Thyroid gland (tissue), 4 donors: Measurements from ENCODE around the gene L1TD1. TPM values are rescaled to one million over a fixed set of nuclear protein-coding genes. Genes with fewer than 3 reads are reported as not detected.
"Not testable (repeated sequence)": the region's sequence is repeated elsewhere in the genome, so short reads cannot be mapped to it uniquely, and the experiment has no call there.

Experiments
- DNase-seq, 2 donors: peaks; one replicate each; pipeline ENCODE4 v3.0.0-alpha.2; 2019
- H3K27ac ChIP-seq, 3 donors: fragments of 200-600 bp; sonication (generic); 1 replicate in 2 of 3; 2 replicates in 1 of 3; pipeline ENCODE4 v1.5.1; 2016 to 2019; ENCODE audit warnings: mild to moderate bottlenecking in 1 of 3, moderate library complexity in 1 of 3
- H3K27me3 ChIP-seq: fragments of 200-600 bp; sonication (generic); one replicate; pipeline ENCODE4 v1.5.1; 2019
- H3K36me3 ChIP-seq, 2 donors: fragments of 200-600 bp; sonication (generic); one replicate each; pipeline ENCODE4 v1.5.1; 2016 to 2019
- H3K4me1 ChIP-seq, 2 donors: fragments of 200-600 bp; sonication (generic); one replicate each; pipeline ENCODE4 v1.5.1; 2017 to 2019
- H3K4me3 ChIP-seq, 3 donors: fragments of 200-600 bp; sonication (generic); replicated peaks in 1 of 3; 1 replicate in 2 of 3; 2 replicates in 1 of 3; pipeline ENCODE4 v1.5.1; 2016; ENCODE audit warnings: mild to moderate bottlenecking in 1 of 3
- H3K9me3 ChIP-seq: fragments of 200-600 bp; sonication (generic); one replicate; pipeline ENCODE4 v1.5.1; 2017
- POLR2A ChIP-seq, 2 donors: fragments of 450-650 bp; IDR thresholded peaks; one replicate each; pipeline ENCODE4 v1.6.1; 2017; ENCODE audit warnings: antibody characterized with exemption in 2 of 2, mild to moderate bottlenecking in 2 of 2, moderate library complexity in 1 of 2
- WGBS, 2 donors: methylation state at CpG; one replicate each; pipeline ENCODE4 v1.1.5; 2017; 5-methylcytosine and 5-hydroxymethylcytosine counted together
- intact Hi-C: fragments of 100-400 bp; cut with DNase I; formaldehyde crosslinking; loops from one replicate; pipeline ENCODE4 v1.15.1; 2023
- total RNA-seq, 4 donors: library from RNA; depleted of rRNA; stranded (reverse); fragments of >200 nt; gene quantifications; one replicate each; pipeline ENCODE4 v1.2.3, GENCODE V29; 2016
- TF ChIP-seq, protein P1 (sequence below), 6 experiments: fragments of 200-600 bp in 3 of 6; fragments of 450-650 bp in 3 of 6; sonication (generic) in 3 of 6; IDR thresholded peaks; one replicate each; pipeline ENCODE4 v1.5.1; 2016 to 2019; ENCODE audit warnings: antibody characterized with exemption in 6 of 6, mild to moderate bottlenecking in 2 of 6, inconsistent platforms in 1 of 6, moderate library complexity in 1 of 6

The L1TD1 gene
- total RNA-seq, 4 donors from 2014 or later = 0.11 to 1.1 (median 0.60) TPM

DNA sequence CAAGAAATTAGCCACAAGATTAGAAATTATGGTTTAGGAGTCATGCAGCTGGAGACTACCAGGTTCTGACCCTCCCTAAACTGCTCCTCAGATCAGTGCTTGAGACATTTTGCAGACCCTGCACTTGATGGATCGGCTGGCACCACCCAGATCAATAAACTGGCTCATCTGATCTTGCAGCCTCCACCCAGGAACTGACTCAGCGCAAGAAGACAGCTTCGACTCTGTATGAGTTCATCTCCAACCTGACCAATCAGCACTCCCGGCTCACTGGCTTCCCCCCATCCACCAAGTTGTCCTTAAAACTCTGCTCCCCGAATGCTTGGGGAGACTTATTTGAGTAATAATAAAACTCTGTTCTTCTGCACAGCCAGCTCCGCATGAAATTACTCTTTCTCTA lies 40.0 kb downstream of the L1TD1 start:
- no peak for DNase-seq
- TF ChIP-seq, protein P1, sequence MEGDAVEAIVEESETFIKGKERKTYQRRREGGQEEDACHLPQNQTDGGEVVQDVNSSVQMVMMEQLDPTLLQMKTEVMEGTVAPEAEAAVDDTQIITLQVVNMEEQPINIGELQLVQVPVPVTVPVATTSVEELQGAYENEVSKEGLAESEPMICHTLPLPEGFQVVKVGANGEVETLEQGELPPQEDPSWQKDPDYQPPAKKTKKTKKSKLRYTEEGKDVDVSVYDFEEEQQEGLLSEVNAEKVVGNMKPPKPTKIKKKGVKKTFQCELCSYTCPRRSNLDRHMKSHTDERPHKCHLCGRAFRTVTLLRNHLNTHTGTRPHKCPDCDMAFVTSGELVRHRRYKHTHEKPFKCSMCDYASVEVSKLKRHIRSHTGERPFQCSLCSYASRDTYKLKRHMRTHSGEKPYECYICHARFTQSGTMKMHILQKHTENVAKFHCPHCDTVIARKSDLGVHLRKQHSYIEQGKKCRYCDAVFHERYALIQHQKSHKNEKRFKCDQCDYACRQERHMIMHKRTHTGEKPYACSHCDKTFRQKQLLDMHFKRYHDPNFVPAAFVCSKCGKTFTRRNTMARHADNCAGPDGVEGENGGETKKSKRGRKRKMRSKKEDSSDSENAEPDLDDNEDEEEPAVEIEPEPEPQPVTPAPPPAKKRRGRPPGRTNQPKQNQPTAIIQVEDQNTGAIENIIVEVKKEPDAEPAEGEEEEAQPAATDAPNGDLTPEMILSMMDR (IDR thresholded peaks at IDR 0.05) = no peak
- TF ChIP-seq POLR2A (IDR thresholded peaks at IDR 0.05) = no peak
- Histone ChIP-seq H3K36me3 (no peaks in the 10 kb centered on the region), H3K9me3 (no peaks in the 10 kb centered on the region), H3K4me1 (no peaks in the 10 kb centered on the region), H3K27me3 (no peaks in the 10 kb centered on the region), H3K4me3 (no peak overlapping the region), H3K27ac (no peak overlapping the region)
- intact Hi-C loops = no loop called here
- 81 to 84% methylated on average over 6 of the region's 6 CpGs for WGBS, 2 donors

DNA sequence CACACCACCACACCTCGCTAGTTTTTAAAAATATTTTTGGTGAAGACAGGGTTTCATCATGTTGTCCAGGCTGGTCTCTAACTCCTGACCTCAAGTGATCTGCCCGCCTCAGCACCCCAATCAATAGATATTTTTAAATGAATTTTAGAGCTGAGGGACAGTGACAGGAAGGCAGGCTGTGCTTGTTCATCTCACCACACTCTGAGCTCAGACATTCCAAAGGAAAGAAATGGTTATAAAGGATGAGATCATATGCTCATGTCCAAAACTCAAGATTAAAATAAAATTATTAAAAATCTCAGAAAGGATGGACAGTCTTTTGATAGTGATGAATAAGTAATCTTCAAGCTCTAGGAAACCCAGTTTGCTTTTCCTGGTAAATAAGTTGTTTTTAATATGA lies 40.9 kb downstream of the L1TD1 start:
- intact Hi-C loops = no loop called here
- TF ChIP-seq, protein P1 (IDR thresholded peaks at IDR 0.05) = no peak
- no peak for TF ChIP-seq POLR2A (IDR thresholded peaks at IDR 0.05)
- no peaks in the 10 kb centered on the region for H3K9me3 ChIP-seq
- no peak overlapping the region for H3K4me3 ChIP-seq
- 92 to 93% methylated on average over 2 of the region's 2 CpGs for WGBS, 2 donors
- H3K27ac ChIP-seq = no peak overlapping the region
- no peak for DNase-seq
- H3K4me1 ChIP-seq = no peaks in the 10 kb centered on the region
- no peaks in the 10 kb centered on the region for H3K27me3 ChIP-seq
- H3K36me3 ChIP-seq = no peaks in the 10 kb centered on the region

DNA sequence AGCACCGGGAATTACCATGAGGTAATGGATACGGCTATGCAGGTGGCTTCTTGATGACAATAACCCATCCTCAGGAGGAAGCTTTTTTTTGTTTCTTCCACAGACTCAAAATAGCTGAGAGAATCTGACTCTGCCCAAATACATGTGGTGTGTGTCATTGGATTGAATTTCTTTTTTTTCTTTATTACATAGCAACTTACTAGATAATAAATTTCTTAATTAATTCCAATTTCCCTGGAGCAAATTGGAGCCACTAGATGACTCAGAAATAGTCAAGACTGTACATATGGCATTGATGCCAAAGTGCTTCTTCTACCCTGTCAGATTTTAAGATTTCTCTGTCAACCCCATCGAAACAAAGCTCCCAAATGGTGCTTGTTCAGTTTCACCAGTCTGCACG lies 42.7 kb downstream of the L1TD1 start:
- Histone ChIP-seq H3K27me3 (no peaks in the 10 kb centered on the region), H3K4me3 (no peak overlapping the region), H3K36me3 (no peaks in the 10 kb centered on the region), H3K27ac (no peak overlapping the region), H3K9me3 (no peaks in the 10 kb centered on the region), H3K4me1 (no peaks in the 10 kb centered on the region)
- 92% methylated on average over 4 of the region's 4 CpGs for WGBS, 2 donors
- TF ChIP-seq, protein P1 (IDR thresholded peaks at IDR 0.05) = no peak
- no peak for TF ChIP-seq POLR2A (IDR thresholded peaks at IDR 0.05)
- DNase-seq = no peak
- intact Hi-C loops = no loop called here

DNA sequence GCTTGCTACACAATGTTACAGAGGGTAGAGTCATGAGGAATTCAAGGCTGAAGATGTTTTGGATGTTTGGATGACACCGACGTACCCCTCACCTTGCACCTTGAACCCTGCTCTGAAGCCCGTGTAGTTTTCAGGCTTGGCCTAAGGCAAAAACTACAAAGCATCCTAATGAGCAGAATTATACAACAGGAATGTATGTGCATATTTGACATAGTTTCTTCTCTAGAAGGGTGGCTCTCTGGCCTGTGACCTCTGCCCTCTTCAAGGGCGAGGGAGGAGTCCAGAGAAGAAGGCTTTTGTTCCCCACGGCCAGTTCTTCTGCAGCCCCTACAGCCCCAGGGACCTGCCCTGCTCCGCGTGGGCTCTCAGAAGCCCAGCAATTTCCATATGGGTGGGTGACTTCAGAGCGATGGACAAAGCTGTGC lies 43.3 kb downstream of the L1TD1 start:
- Histone ChIP-seq H3K4me1 (no peaks in the 10 kb centered on the region), H3K4me3 (no peak overlapping the region), H3K27me3 (no peaks in the 10 kb centered on the region), H3K27ac (no peak overlapping the region), H3K9me3 (no peaks in the 10 kb centered on the region), H3K36me3 (no peaks in the 10 kb centered on the region)
- TF ChIP-seq, protein P1 (IDR thresholded peaks at IDR 0.05) = no peak
- WGBS, 2 donors = 73 to 78% methylated on average over 8 of the region's 8 CpGs
- no peak for DNase-seq
- intact Hi-C loops = no loop called here

DNA sequence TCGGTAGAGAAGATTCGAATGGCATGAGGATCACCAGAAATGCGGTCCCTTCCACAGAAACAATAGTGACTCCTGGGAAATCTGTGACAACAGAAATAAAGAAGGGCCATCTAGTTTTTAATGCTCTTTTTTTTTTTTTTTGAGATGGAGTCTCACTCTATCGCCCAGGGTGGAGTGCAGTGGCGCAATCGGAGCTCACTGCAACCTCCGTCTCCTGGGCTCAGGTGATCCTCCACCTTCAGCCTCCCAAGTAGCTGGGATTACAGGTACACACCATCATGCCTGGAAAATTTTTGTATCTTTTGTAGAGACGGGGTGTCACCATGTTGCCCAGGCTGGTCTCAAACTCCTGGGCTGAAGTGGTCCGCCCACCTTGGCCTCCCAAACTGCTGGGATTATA lies 43.9 kb downstream of the L1TD1 start:
- Histone ChIP-seq H3K4me1 (no peaks in the 10 kb centered on the region), H3K36me3 (no peaks in the 10 kb centered on the region), H3K9me3 (no peaks in the 10 kb centered on the region), H3K27ac (no peak overlapping the region), H3K27me3 (no peaks in the 10 kb centered on the region), H3K4me3 (no peak overlapping the region)
- DNase-seq = no peak
- WGBS, 2 donors = 91 to 94% methylated on average over 9 of the region's 9 CpGs
- TF ChIP-seq POLR2A (IDR thresholded peaks at IDR 0.05) = no peak
- TF ChIP-seq, protein P1 (IDR thresholded peaks at IDR 0.05) = no peak
- intact Hi-C loops = no loop called here

DNA sequence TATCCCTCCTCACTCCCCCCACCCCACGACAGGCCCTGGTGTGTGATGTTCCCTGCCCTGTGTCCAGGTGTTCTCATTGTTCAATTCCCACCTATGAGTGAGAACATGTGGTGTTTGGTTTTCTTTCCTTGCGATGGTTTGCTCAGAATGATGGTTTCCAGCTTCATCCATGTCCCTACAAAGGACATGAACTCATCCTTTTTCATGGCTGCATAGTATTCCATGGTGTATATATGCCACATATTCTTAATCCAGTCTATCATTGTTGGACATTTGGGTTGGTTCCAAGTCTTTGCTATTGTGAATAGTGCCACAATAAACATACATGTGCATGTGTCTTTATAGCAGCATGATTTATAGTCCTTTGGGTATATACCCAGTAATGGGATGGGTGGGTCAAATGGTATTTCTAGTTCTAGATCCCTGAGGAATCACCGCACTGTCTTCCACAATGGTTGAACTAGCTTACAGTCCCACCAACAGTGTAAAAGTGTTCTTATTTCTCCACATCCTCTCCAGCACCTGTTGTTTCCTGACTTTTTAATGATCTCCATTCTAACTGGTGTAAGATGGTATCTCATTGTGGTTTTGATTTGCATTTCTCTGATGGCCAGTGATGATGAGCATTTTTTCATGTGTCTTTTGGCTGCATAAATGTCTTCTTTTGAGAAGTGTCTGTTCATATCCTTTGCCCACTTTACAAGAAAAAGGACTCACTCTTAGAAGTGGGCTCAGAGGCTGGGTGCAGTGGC lies 45.2 kb downstream of the L1TD1 start:
- not testable (repeated sequence) for H3K27ac ChIP-seq, H3K9me3 ChIP-seq

More for the DNA sequence above, 45.2 kb downstream of the L1TD1 start:
- H3K36me3 ChIP-seq, intact Hi-C loops, H3K4me3 ChIP-seq, DNase-seq, H3K27me3 ChIP-seq, H3K4me1 ChIP-seq: not testable (repeated sequence)
- WGBS, 2 donors = 94 to 96% methylated on average over 3 of the region's 3 CpGs
